Activated B cell treated with CpG ODN at 0.5 μM for 24 hours (primary cell): ENCODE measurements around the gene SMAGP. TPM values are rescaled to one million over a fixed set of nuclear protein-coding genes. Genes with fewer than 3 reads are reported as not detected.

Source experiments
- ATAC-seq: fragments of 200-7000 bp; cut with Tn5 transposase; one replicate; pipeline ENCODE4 v1.10.0; 2021; ENCODE audit warnings: low read depth, mild to moderate bottlenecking, moderate library complexity
- CTCF ChIA-PET: fragments of 350-600 bp; sonication (Branson Sonifier 250); formaldehyde crosslinking; loops from one replicate; lab custom pipeline; 2021; ENCODE audit warnings: antibody characterized with exemption; lab: Charles Lee
- POLR2A ChIA-PET: fragments of 350-600 bp; sonication (Branson Sonifier 250); formaldehyde crosslinking; loops from one replicate; lab custom pipeline; 2021; ENCODE audit warnings: antibody characterized with exemption; lab: Charles Lee
- DNase-seq: peaks from one replicate; pipeline ENCODE4 v3.0.0; 2022
- H3K27ac Mint-ChIP-seq: one replicate; pipeline ENCODE4 v1.8.0; 2020; ENCODE audit warnings: mixed read lengths
- H3K27me3 Mint-ChIP-seq: one replicate; pipeline ENCODE4 v1.8.0; 2021; ENCODE audit warnings: mixed read lengths
- H3K36me3 Mint-ChIP-seq: one replicate; pipeline ENCODE4 v1.8.0; 2021; ENCODE audit warnings: low read depth, mixed read lengths
- H3K4me1 Mint-ChIP-seq: one replicate; pipeline ENCODE4 v1.8.0; 2021; ENCODE audit warnings: mixed read lengths
- H3K4me3 Mint-ChIP-seq: one replicate; pipeline ENCODE4 v1.8.0; 2020; ENCODE audit warnings: mild to moderate bottlenecking, mixed read lengths
- H3K9me3 Mint-ChIP-seq: one replicate; pipeline ENCODE4 v1.8.0; 2020; ENCODE audit warnings: mixed read lengths
- CTCF ChIP-seq: fragments of 200-600 bp; IDR thresholded peaks from one replicate; pipeline ENCODE4 v1.8.0; 2022; ENCODE audit warnings: antibody characterized with exemption, mild to moderate bottlenecking
- intact Hi-C: fragments of 100-400 bp; cut with micrococcal nuclease; formaldehyde crosslinking; loops from one replicate; pipeline ENCODE4 v1.15.1; 2024
- total RNA-seq: library from RNA; stranded (reverse); gene quantifications from 2 replicates; pipeline ENCODE4 v1.2.3, GENCODE V29; 2022

SMAGP gene
- total RNA-seq, 1 donor from 2014 or later = 11.5 TPM

- TF ChIP-seq CTCF = no peak
- intact Hi-C loops = loop anchor here (2.0 to 5.0 kb wide), 2 partner anchors 192 to 455 kb away; partner anchors contain the start of genes ATF1 and SLC11A2
- Mint-ChIP-seq H3K4me3 (peak overlapping the region; percentile 55), H3K27me3 (no peaks in the 10 kb centered on the region), H3K4me1 (peaks cover 17% of the 10 kb centered on the region), H3K27ac (peak overlapping the region; percentile 59), H3K9me3 (no peaks in the 10 kb centered on the region), H3K36me3 (peaks cover 4% of the 10 kb centered on the region)
- DNase-seq (no peak), ATAC-seq (no peak)
- ChIA-PET CTCF (interaction anchor here (1.2 to 1.7 kb wide), 2 partner anchors 125 to 313 kb away, joined by 3 to 4 read pairs; no protein-coding TSS in a partner anchor), POLR2A (interaction anchor here (0.6 to 5.1 kb wide), 5 partner anchors 20 to 1815 kb away, joined by 4 to 198 read pairs (median 12); partner anchors contain the start of genes CSRNP2, DAZAP2, GALNT6 and SMAGP)
These were observed 50.9 kb downstream of the SMAGP start for GRCh38 chr12:51219322-51219721.

GRCh38 chr12:51218607-51219161 is 51.5 kb downstream of the SMAGP start:
- intact Hi-C loops = loop anchor here (1.0 to 5.0 kb wide), 8 partner anchors 20 to 454 kb away; partner anchors contain the start of genes ATF1, CSRNP2, DAZAP2 and LETMD1
- Mint-ChIP-seq H3K4me3 (peak overlapping the region; percentile 91), H3K4me1 (peaks cover 17% of the 10 kb centered on the region), H3K27me3 (no peaks in the 10 kb centered on the region), H3K9me3 (no peaks in the 10 kb centered on the region), H3K36me3 (peaks cover 7% of the 10 kb centered on the region), H3K27ac (peak overlapping the region; percentile 95)
- no peak for TF ChIP-seq CTCF
- ATAC-seq (no peak), DNase-seq (no peak)
- CTCF ChIA-PET = interaction anchor here (0.6 to 1.7 kb wide), 6 partner anchors 20 to 313 kb away, joined by 3 to 8 read pairs (median 6); partner anchors contain the start of gene DAZAP2
- POLR2A ChIA-PET = interaction anchor here (0.6 to 5.1 kb wide), 23 partner anchors 12 to 1814 kb away, joined by 3 to 198 read pairs (median 7); partner anchors contain the start of genes ATF1, BIN2, CSRNP2 and DAZAP2

- CTCF ChIA-PET = interaction anchor here (0.6 to 1.7 kb wide), 11 partner anchors 9 to 314 kb away, joined by 3 to 8 read pairs (median 4); partner anchors contain the start of gene DAZAP2
- Mint-ChIP-seq H3K4me1 (peaks cover 17% of the 10 kb centered on the region), H3K9me3 (no peaks in the 10 kb centered on the region), H3K4me3 (peak within 1 kb of the TSS; percentile 91), H3K27ac (peak within 1 kb of the TSS; percentile 95), H3K36me3 (peaks cover 7% of the 10 kb centered on the region), H3K27me3 (no peaks in the 10 kb centered on the region)
- no peak for TF ChIP-seq CTCF
- peak; percentile 68 for DNase-seq
- intact Hi-C loops = loop anchor here (1.0 to 5.0 kb wide), 9 partner anchors 20 to 453 kb away; partner anchors contain the start of genes ATF1, CSRNP2, DAZAP2 and LETMD1
- POLR2A ChIA-PET = interaction anchor here (0.5 to 5.1 kb wide), 40 partner anchors 9 to 1985 kb away, joined by 3 to 198 read pairs (median 5); partner anchors contain the start of genes ATF1, BIN2, CERS5 and CSRNP2
- peak; percentile 79 for ATAC-seq
These were observed 52.1 kb downstream of the SMAGP start, which contains the start of gene POU6F1 for GRCh38 chr12:51217968-51218606. TSS of gene POU6F1 (minus strand) at chr12:51218062. CDS start at chr12:51206836, 11,226 bp downstream.

GRCh38 chr12:51217133-51217967 is 52.9 kb downstream of the SMAGP start:
- H3K36me3 Mint-ChIP-seq = peaks cover 7% of the 10 kb centered on the region
- ChIA-PET POLR2A (interaction anchor here (0.6 to 5.1 kb wide), 41 partner anchors 10 to 1984 kb away, joined by 3 to 198 read pairs (median 5); partner anchors contain the start of genes ATF1, BIN2, CERS5 and CSRNP2), CTCF (interaction anchor here (0.6 to 1.7 kb wide), 10 partner anchors 9 to 315 kb away, joined by 3 to 8 read pairs (median 4); partner anchors contain the start of gene DAZAP2)
- no peaks in the 10 kb centered on the region for H3K9me3 Mint-ChIP-seq
- peak; percentile 61 for DNase-seq
- intact Hi-C loops = loop anchor here (1.0 to 5.0 kb wide), 2 partner anchors 53 to 190 kb away; partner anchors contain the start of genes SLC11A2 and SMAGP
- H3K27me3 Mint-ChIP-seq = no peaks in the 10 kb centered on the region
- TF ChIP-seq CTCF = no peak
- peak; percentile 53 for ATAC-seq
- peak overlapping the region; percentile 64 for H3K27ac Mint-ChIP-seq
- peak overlapping the region; percentile 91 for H3K4me3 Mint-ChIP-seq
- peaks cover 17% of the 10 kb centered on the region for H3K4me1 Mint-ChIP-seq
